Measurements from ENCODE around the gene CHRM5.

CHRM5 gene

DNA sequence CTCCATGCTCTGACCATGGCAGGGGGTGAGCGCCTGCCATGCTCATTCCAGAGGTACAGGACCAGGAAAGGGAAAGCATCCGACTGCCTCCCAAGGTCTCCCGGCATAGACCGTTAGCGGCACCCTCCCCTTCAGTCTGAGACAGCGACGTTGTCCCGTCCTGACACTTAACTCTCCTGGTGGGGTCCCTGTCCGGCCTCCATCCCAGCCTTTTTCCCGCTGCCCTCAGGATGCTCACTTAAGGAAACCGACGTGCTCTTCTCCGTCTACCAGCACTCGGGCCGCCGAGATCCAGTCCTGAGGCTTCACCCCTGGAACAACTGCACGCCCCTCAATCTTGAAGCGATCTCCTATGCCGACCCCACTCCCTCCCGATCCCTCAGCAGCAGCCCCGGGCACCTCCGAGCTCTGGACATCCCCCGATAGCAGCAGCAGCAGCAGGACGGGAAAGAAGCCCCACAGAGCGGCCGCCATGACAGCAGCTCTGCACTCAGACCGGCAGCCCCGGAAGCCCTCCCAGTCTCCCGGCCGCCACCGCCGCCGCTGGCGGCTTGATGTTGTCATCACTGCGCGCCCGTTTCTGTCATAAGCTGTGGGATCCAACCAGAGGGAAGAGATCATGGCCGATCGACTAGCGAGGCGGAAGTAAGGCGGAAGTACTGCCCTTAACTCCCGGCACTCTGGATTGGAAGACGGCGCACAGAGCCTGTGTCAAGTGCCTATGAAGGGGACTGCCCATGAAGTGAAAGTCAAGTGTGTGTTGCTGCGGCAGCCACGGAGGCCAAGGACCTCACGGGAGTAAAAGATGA lies 133.3 kb downstream of the CHRM5 start, which contains the start of the genes EMC7 and PGBD4:
Gene EMC7, minus strand, starts transcription at position 497 of the 809 bp plus-strand sequence. Its CDS starts 23 bp downstream, at position 474.
Gene PGBD4, plus strand, starts transcription at position 718 of the 809 bp plus-strand sequence. CDS start 449 bp downstream, outside the sequence.
- DNase-seq (ENCODE audit: low read depth in 2 of 3, low spot score in 1 of 3), result peak; percentile 97 to 99 (median 99)

DNA sequence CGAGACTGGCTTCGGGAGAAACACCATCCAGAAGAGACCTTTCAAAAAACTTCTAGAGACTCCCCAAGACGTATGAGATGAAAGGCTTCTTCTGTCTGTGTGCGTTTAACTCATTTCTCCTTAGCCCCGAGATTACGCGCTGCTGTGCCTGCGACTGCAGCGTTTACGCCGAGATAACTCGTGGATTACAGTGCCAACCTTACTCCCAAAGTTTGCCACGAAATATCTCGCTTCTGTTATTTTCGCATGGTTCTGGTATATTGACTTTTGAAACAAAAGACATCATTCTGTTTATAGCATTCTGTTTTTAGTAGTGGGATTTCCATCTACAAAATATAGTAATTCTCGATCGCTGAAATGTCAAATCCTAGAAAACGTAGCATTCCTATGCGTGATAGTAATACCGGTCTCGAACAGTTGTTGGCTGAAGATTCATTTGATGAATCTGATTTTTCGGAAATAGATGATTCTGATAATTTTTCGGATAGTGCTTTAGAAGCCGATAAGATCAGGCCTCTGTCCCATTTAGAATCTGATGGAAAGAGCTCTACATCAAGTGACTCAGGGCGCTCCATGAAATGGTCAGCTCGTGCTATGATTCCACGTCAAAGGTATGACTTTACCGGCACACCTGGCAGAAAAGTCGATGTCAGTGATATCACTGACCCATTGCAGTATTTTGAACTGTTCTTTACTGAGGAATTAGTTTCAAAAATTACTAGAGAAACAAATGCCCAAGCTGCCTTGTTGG lies 134.1 kb downstream of the CHRM5 start:
- DNase-seq (ENCODE audit: low read depth in 2 of 3, low spot score in 1 of 3), result no peak

DNA sequence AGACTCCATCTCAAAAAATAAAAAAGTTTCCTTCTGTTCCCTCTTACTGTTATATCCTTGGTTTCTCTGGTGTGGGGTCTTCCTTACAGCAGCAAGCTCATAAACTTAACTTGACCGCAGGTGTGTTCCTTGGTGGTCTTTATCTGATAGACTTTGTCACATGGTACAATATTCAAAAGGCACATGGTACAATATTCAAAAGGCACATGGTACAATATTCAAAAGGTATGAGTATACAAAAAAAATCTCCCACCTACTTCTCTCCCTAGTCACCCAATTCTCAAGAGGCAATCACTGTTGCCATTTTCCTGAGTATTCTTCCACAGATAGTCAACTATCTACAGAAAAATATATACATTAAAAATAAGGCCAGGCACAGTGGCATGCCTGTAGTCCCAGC lies 138.1 kb downstream of the CHRM5 start:
- no peak for DNase-seq (ENCODE audit: low read depth in 2 of 3, low spot score in 1 of 3)

DNA sequence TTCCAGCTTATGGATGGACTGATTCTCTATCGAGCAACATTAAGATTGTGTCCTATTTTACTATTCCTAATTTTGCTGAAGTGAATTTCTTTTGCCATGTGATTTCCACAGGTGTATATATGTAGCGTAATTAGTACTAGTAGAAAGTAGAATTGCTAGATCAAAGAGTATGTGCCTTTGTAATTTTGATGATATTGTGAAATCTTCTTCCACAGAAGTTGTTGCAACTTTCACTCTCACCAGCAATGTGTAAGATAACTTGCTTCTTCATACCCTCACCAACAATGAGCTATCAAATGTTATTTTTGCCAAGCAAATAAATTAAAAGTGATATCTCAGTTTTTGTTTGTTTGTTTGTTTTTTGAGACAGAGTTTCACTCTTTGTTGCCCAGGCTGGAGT lies 139.0 kb downstream of the CHRM5 start:
- DNase-seq (ENCODE audit: low read depth in 2 of 3, low spot score in 1 of 3), result no peak

DNA sequence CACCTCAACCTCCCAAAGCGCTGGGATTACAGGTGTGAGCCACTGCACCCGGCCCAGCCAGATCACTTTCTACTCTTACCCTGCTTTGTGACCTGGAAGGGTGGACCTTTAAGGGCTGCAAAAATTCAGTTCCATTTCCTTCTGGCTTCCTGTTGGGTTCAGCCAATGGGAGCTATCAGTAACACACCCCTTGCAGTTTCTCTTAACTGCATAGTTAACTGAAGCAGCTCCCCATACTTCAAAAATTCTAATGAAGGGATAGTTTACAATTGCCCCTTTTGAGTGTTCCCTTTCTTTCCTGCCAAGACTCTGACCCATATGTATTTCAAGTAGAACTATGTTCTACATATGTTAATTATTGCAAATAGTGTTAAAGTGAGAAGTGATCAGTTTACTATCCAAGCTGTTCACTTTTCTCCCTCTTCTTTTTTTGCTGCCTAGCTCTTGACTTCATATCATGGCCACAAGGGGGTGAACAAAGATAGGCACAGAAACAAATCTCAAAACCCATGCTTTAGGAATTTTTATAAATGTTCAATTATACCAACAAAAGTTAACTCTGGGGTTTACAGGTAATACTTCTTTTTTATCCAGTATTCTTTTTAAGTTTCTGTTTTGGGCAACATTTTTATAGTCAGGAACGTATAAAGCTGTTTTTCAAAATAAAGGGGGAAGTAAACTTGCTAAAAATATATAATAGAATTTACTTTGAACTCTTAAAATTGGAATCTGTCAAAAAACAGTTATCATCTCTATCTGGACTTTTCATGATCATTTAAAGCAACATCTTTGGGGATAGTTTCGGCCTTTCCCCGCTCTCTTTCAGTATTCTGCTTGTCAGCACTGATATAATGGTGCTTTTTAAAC lies 141.7 kb downstream of the CHRM5 start:
- DNase-seq (ENCODE audit: low read depth in 2 of 3, low spot score in 1 of 3), result no peak

DNA sequence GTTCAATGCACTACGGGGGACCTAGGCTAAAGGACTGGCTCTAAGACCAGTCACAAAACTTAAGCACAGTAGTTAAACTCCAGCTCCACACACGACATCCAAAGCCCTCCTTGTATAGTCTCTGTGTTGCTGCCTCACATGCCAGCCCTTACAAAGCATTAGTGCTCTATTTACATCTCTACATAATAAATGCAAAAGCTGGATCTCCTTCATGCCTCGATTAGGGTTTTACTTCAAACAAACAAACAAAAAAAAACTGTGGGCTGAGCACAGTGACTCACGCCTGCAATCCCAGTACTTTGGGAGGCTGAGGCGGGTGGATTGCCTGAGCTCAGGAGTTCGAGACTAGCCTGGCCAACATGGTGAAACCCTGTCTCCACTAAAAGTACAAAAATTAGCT lies 143.2 kb downstream of the CHRM5 start:
- DNase-seq (ENCODE audit: low read depth in 2 of 3, low spot score in 1 of 3), result no peak

DNA sequence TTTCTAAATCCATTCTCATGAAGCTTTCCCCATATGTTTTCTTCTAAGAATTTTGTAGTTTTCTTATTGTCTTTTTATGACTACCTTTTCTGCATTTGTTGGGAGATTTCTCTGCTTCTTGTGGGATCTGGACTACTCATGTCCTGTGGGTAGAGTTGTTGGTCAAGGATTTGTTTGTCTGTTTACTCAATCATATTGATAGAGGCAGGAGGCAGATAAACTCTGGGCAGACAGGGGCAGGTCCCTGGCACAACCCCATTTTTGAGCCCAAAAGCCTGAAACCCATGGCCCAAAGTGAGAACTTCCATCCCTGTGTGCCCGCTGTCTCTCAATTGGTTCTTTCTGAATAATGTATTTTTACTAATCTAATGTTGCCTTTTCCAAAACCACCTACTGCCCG lies 145.9 kb downstream of the CHRM5 start:
- no peak for DNase-seq (ENCODE audit: low read depth in 2 of 3, low spot score in 1 of 3)

DNA sequence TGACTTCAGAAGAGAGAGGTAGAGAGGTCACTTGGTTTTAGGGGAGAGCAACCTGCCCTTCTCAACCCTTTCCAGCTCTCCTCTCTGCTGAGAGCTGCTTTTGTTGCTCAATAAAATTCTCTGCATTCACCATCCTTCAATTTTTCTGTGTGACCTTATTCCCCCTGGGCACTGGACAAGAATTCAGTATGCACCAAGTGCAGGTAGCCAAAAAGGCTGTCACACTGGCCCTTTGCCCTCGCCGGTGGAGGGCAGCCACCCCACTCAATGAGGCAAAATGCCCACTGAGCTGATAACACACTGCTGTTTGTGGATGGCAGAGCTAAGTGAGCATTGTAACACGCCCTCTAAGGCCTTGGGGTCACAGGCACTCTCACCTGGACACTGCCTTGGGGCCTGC lies 146.4 kb downstream of the CHRM5 start:
- no peak for DNase-seq (ENCODE audit: low read depth in 2 of 3, low spot score in 1 of 3)

DNA sequence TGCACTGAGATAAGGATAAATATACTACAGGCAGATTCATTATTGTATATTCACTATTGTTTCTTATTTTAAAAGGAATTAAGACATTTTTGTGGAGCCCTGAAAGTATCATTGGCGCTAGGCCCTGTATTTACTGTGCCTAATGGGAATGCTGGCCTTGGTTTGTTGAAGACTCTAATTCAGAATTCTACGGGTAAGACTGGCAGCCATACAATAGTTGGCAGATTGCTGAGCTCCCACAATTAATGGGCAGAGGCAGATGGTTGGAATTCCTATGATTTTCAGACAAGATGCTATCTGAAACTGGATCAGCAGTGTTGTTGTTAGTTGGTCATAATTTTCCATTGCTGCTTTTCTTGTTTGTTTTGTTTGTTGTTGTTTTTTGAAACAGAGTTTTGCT lies 148.3 kb downstream of the CHRM5 start:
- no peak for DNase-seq (ENCODE audit: low read depth in 2 of 3, low spot score in 1 of 3)

Data from stimulated activated CD4-positive, alpha-beta T cell treated with anti-CD3 and anti-CD28 coated beads, Interleukin-12 subunit alpha, Interleukin-12 subunit beta, amount 100 ng/mL, for 48 hours (primary cell).